Trophoblast cell (in vitro differentiated cells and primary cell): Measurements from ENCODE around the gene C10orf53.

Experiments
- DNase-seq, 2 donors: peaks; one replicate each; pipeline ENCODE4 v3.0.0-alpha.2; 2016
- H2AFZ ChIP-seq: 2 replicates; pipeline ENCODE4 v1.6.1; 2013; ENCODE audit warnings: low read length, moderate library complexity, mild to moderate bottlenecking; ENCODE audit not compliant: insufficient read depth, poor library complexity
- H2AK5ac ChIP-seq: 2 replicates; pipeline ENCODE4 v1.6.1; 2013; ENCODE audit warnings: mild to moderate bottlenecking, low read length
- H2BK120ac ChIP-seq: 2 replicates; pipeline ENCODE4 v1.6.1; 2013; ENCODE audit warnings: low read length, mild to moderate bottlenecking, moderate library complexity; ENCODE audit not compliant: insufficient read depth, poor library complexity
- H2BK12ac ChIP-seq: 2 replicates; pipeline ENCODE4 v1.6.1; 2013; ENCODE audit warnings: mild to moderate bottlenecking, low read length, moderate library complexity
- H2BK5ac ChIP-seq: 2 replicates; pipeline ENCODE4 v1.6.1; 2013; ENCODE audit warnings: low read length, low read depth, moderate library complexity, mild to moderate bottlenecking; ENCODE audit not compliant: poor library complexity
- H3K14ac ChIP-seq: 2 replicates; pipeline ENCODE4 v1.6.1; 2013; ENCODE audit warnings: mild to moderate bottlenecking, low read length
- H3K18ac ChIP-seq: 2 replicates; pipeline ENCODE4 v1.6.1; 2013; ENCODE audit warnings: mild to moderate bottlenecking, low read length
- H3K23ac ChIP-seq: 2 replicates; pipeline ENCODE4 v1.6.1; 2013; ENCODE audit warnings: low read length
- H3K27ac ChIP-seq: 2 replicates; pipeline ENCODE4 v1.5.1; 2013; ENCODE audit warnings: low read depth, mild to moderate bottlenecking, inconsistent platforms, low read length, moderate library complexity
- H3K27me3 ChIP-seq: 2 replicates; pipeline ENCODE4 v1.6.1; 2013; ENCODE audit warnings: inconsistent platforms, mild to moderate bottlenecking, low read length, moderate library complexity; ENCODE audit not compliant: insufficient read depth
- H3K36me3 ChIP-seq, 2 experiments: 1 replicate in 1 of 2; 2 replicates in 1 of 2; pipeline ENCODE4 v1.6.1; 2013; ENCODE audit warnings: low read length in 2 of 2, mild to moderate bottlenecking in 2 of 2, moderate library complexity in 1 of 2; ENCODE audit not compliant: insufficient read depth in 2 of 2, control insufficient read depth in 1 of 2
- H3K4ac ChIP-seq: 2 replicates; pipeline ENCODE4 v1.6.1; 2013; ENCODE audit warnings: low read depth, mild to moderate bottlenecking, low read length, moderate library complexity
- H3K4me1 ChIP-seq, 2 experiments: 1 replicate in 1 of 2; 2 replicates in 1 of 2; pipeline ENCODE4 v1.6.1; 2013; ENCODE audit warnings: low read length in 2 of 2, mild to moderate bottlenecking in 2 of 2, moderate library complexity in 1 of 2; ENCODE audit not compliant: insufficient read depth in 2 of 2, control insufficient read depth in 1 of 2
- H3K4me2 ChIP-seq: 2 replicates; pipeline ENCODE4 v1.6.1; 2013; ENCODE audit warnings: inconsistent platforms, mild to moderate bottlenecking, low read length, moderate library complexity
- H3K4me3 ChIP-seq: 2 replicates; pipeline ENCODE4 v1.5.1; 2013; ENCODE audit warnings: mild to moderate bottlenecking, low read depth, low read length, inconsistent platforms
- H3K79me1 ChIP-seq: one replicate; pipeline ENCODE4 v1.6.1; 2013; ENCODE audit warnings: low read length
- H3K79me2 ChIP-seq: 2 replicates; pipeline ENCODE4 v1.6.1; 2013; ENCODE audit warnings: low read length, mild to moderate bottlenecking; ENCODE audit not compliant: control insufficient read depth, insufficient read depth, poor library complexity
- H3K9ac ChIP-seq: 2 replicates; pipeline ENCODE4 v1.6.1; 2013; ENCODE audit warnings: mild to moderate bottlenecking, low read length
- H3K9me3 ChIP-seq: 2 replicates; pipeline ENCODE4 v1.6.1; 2013; ENCODE audit warnings: low read depth, mild to moderate bottlenecking, control low read depth, inconsistent platforms, low read length; ENCODE audit not compliant: insufficient read depth
- H4K12ac ChIP-seq: 2 replicates; pipeline ENCODE4 v1.6.1; 2013; ENCODE audit warnings: low read depth, mild to moderate bottlenecking, low read length, moderate library complexity
- H4K8ac ChIP-seq: 2 replicates; pipeline ENCODE4 v1.6.1; 2013; ENCODE audit warnings: low read depth, mild to moderate bottlenecking, low read length, moderate library complexity
- H4K91ac ChIP-seq: one replicate; pipeline ENCODE4 v1.6.1; 2013; ENCODE audit warnings: low read depth, mild to moderate bottlenecking, low read length, moderate library complexity
- WGBS: extraction: QIAGEN DNeasy Blood & Tissue Kit; methylation state at CpG from one replicate; pipeline ENCODE4 v1.1.7; 2013; ENCODE audit warnings: missing lambda C conversion rate; ENCODE audit not compliant: insufficient read length, insufficient coverage; ENCODE audit errors: extremely low coverage; 5-methylcytosine and 5-hydroxymethylcytosine counted together

Gene C10orf53

GRCh38 chr10:49634069-49634660, 45.3 kb upstream of the C10orf53 start:
- Histone ChIP-seq H3K27ac (no peak overlapping the region), H3K9ac (peak overlapping the region; percentile 62), H2BK120ac (no peak overlapping the region), H3K79me1 (peaks cover 6% of the 10 kb centered on the region), H3K27me3 (no peaks in the 10 kb centered on the region), H2BK5ac (no peak overlapping the region), H3K4ac (no peak overlapping the region), H4K12ac (no peak overlapping the region), H3K4me3 (no peak overlapping the region), H4K91ac (no peak overlapping the region), H3K4me1 (peaks cover 5 to 8% of the 10 kb centered on the region in 2 experiments), H3K36me3 (no peaks in the 10 kb centered on the region), H3K79me2 (no peaks in the 10 kb centered on the region), H2AFZ (no peak overlapping the region), H3K4me2 (no peak overlapping the region), H4K8ac (no peak overlapping the region), H2AK5ac (no peak overlapping the region), H3K23ac (no peak overlapping the region), H3K14ac (no peak overlapping the region), H2BK12ac (no peak overlapping the region), H3K9me3 (no peaks in the 10 kb centered on the region), H3K18ac (no peak overlapping the region)
- WGBS: no CpG with 5 or more reads among the region's 8 CpGs
- DNase-seq: no peak

GRCh38 chr10:49642311-49642710, 37.1 kb upstream of the C10orf53 start:
- no peak overlapping the region for H3K4me3 ChIP-seq
- no peak overlapping the region for H4K12ac ChIP-seq
- no peak overlapping the region for H2AFZ ChIP-seq
- no peaks in the 10 kb centered on the region for H3K4me1 ChIP-seq
- no peak overlapping the region for H3K18ac ChIP-seq
- H3K23ac ChIP-seq: no peak overlapping the region
- no CpG with 5 or more reads among the region's 3 CpGs for WGBS
- DNase-seq: no peak
- H3K27ac ChIP-seq: no peak overlapping the region
- H3K4me2 ChIP-seq: no peak overlapping the region
- no peak overlapping the region for H3K9ac ChIP-seq
- no peak overlapping the region for H2BK5ac ChIP-seq
- peaks cover 2% of the 10 kb centered on the region for H3K9me3 ChIP-seq
- no peaks in the 10 kb centered on the region for H3K27me3 ChIP-seq
- H4K8ac ChIP-seq: no peak overlapping the region
- H2BK12ac ChIP-seq: no peak overlapping the region
- no peak overlapping the region for H3K14ac ChIP-seq
- no peak overlapping the region for H2AK5ac ChIP-seq
- no peak overlapping the region for H4K91ac ChIP-seq
- H2BK120ac ChIP-seq: no peak overlapping the region
- H3K79me1 ChIP-seq: no peaks in the 10 kb centered on the region
- H3K36me3 ChIP-seq: no peaks in the 10 kb centered on the region
- no peak overlapping the region for H3K4ac ChIP-seq
- H3K79me2 ChIP-seq: no peaks in the 10 kb centered on the region

GRCh38 chr10:49643241-49644034, 36.0 kb upstream of the C10orf53 start:
- Histone ChIP-seq H3K4me1 (peaks cover 0 to 2% of the 10 kb centered on the region in 2 experiments), H3K79me1 (no peaks in the 10 kb centered on the region), H3K4ac (no peak overlapping the region), H2BK12ac (no peak overlapping the region), H3K4me3 (no peak overlapping the region), H3K14ac (no peak overlapping the region), H2BK5ac (no peak overlapping the region), H3K9me3 (peaks cover 2% of the 10 kb centered on the region), H4K91ac (no peak overlapping the region), H3K9ac (no peak overlapping the region), H4K12ac (no peak overlapping the region), H3K27ac (no peak overlapping the region), H2BK120ac (no peak overlapping the region), H4K8ac (no peak overlapping the region), H3K23ac (no peak overlapping the region), H2AK5ac (no peak overlapping the region), H3K4me2 (no peak overlapping the region), H2AFZ (no peak overlapping the region), H3K79me2 (no peaks in the 10 kb centered on the region), H3K36me3 (no peaks in the 10 kb centered on the region), H3K18ac (no peak overlapping the region), H3K27me3 (no peaks in the 10 kb centered on the region)
- whole genome bisulfite sequencing: no CpG with 5 or more reads among the region's 5 CpGs
- no peak for DNase-seq

GRCh38 chr10:49644035-49644646, 35.3 kb upstream of the C10orf53 start:
- WGBS: no CpG with 5 or more reads among the region's 7 CpGs
- no peaks in the 10 kb centered on the region for H3K79me1 ChIP-seq

More at GRCh38 chr10:49644035-49644646, 35.3 kb upstream of the C10orf53 start:
- Histone ChIP-seq H2BK5ac (no peak overlapping the region), H4K12ac (no peak overlapping the region), H3K18ac (no peak overlapping the region), H4K91ac (no peak overlapping the region), H4K8ac (no peak overlapping the region), H3K27me3 (no peaks in the 10 kb centered on the region), H2AFZ (no peak overlapping the region), H3K79me2 (no peaks in the 10 kb centered on the region), H3K9ac (no peak overlapping the region), H3K14ac (no peak overlapping the region), H3K4me3 (no peak overlapping the region), H3K27ac (no peak overlapping the region), H2AK5ac (no peak overlapping the region), H2BK120ac (no peak overlapping the region), H3K36me3 (no peaks in the 10 kb centered on the region), H3K4me1 (peaks cover 0 to 2% of the 10 kb centered on the region in 2 experiments), H3K9me3 (peaks cover 2% of the 10 kb centered on the region), H3K23ac (no peak overlapping the region), H2BK12ac (no peak overlapping the region), H3K4ac (no peak overlapping the region), H3K4me2 (no peak overlapping the region)
- no peak for DNase-seq
